NB4 (cell line): Measurements from ENCODE around the gene ACTN1.
"Not testable (repeated sequence)": the region's sequence is repeated elsewhere in the genome, so short reads cannot be mapped to it uniquely, and the experiment has no call there.

Experiments used
- DNase-seq: peaks from one replicate; pipeline ENCODE4 v3.0.0; 2010; ENCODE audit warnings: low read depth
- H3K4me3 ChIP-seq: one replicate; pipeline ENCODE4 v1.5.1; 2011; ENCODE audit warnings: mild to moderate bottlenecking, low read depth, low read length, moderate library complexity
- MYC ChIP-seq: IDR thresholded peaks from 2 replicates; pipeline ENCODE4 v1.6.1; 2011; ENCODE audit warnings: low read depth, low read length
- POLR2A ChIP-seq: IDR thresholded peaks from 2 replicates; pipeline ENCODE4 v1.6.1; 2011; ENCODE audit warnings: mild to moderate bottlenecking; ENCODE audit not compliant: insufficient read length; ENCODE audit errors: extremely low read depth
- TF ChIP-seq, protein P1 (sequence below): IDR thresholded peaks from 2 replicates; pipeline ENCODE4 v1.6.1; 2011; ENCODE audit warnings: low read depth, low read length
- TF ChIP-seq, protein P2 (sequence below): IDR thresholded peaks from one replicate; pipeline ENCODE4 v1.5.1; 2012; ENCODE audit warnings: low read depth, low read length

ACTN1 gene

DNA sequence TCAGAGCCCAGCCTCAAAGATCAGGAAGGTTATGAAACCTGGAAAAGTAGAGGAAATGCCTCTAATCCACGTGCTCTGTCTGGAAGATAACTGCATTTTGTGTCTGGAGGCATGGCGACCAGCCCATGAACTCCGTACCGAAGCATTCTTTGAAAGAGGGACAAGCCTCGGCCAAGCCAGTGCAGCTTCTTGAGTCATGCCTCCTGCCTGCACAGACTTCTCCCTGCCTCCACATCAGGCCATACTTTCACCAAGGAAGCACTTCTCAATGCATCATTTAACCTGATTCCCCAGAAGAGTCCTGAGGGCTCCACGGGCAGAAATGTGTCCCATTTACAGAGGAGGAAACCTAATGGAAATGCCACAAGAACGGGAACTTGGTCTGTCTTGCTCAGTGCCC is 3.4 kb downstream of the ACTN1 start:
- TF ChIP-seq, protein P1, sequence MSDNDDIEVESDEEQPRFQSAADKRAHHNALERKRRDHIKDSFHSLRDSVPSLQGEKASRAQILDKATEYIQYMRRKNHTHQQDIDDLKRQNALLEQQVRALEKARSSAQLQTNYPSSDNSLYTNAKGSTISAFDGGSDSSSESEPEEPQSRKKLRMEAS = no peak
- TF ChIP-seq MYC (no peak), POLR2A (no peak)
- TF ChIP-seq, protein P2, sequence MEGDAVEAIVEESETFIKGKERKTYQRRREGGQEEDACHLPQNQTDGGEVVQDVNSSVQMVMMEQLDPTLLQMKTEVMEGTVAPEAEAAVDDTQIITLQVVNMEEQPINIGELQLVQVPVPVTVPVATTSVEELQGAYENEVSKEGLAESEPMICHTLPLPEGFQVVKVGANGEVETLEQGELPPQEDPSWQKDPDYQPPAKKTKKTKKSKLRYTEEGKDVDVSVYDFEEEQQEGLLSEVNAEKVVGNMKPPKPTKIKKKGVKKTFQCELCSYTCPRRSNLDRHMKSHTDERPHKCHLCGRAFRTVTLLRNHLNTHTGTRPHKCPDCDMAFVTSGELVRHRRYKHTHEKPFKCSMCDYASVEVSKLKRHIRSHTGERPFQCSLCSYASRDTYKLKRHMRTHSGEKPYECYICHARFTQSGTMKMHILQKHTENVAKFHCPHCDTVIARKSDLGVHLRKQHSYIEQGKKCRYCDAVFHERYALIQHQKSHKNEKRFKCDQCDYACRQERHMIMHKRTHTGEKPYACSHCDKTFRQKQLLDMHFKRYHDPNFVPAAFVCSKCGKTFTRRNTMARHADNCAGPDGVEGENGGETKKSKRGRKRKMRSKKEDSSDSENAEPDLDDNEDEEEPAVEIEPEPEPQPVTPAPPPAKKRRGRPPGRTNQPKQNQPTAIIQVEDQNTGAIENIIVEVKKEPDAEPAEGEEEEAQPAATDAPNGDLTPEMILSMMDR = no peak
- H3K4me3 ChIP-seq = peak overlapping the region; percentile 63

DNA sequence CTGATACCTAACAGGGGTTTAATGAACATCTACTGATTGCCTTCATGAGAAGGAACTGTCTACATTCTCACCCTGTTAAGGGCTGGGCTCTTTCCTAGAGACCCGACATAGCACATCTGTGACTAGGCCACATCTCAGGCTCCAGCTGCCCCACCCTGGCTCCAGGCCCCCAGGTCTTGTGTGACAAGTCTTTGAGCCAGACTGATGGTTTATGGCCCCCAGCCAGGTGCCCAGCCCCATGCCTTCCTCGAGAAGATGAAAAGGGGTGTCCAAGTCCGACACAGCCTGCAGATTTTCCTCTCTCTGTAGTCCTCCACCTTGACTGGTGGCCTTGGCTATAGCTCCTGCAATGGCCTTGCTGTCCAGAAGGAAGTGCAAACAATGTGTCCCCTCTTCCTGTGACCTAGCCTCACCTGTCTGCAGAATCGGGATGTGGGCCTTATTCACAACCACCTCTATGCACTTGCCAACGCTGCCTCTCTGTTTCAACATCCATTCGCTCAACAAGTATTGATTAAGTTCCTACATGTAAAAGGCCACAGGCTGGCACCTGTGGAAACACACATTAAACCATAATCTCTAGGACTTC is 4.2 kb downstream of the ACTN1 start:
- peak overlapping the region; percentile 63 for H3K4me3 ChIP-seq
- TF ChIP-seq POLR2A = no peak
- TF ChIP-seq, protein P2 = no peak
- TF ChIP-seq, protein P1 = no peak
- TF ChIP-seq MYC = no peak
- DNase-seq = no peak

More for the DNA sequence above, 3.4 kb downstream of the ACTN1 start:
- DNase-seq = no peak

DNA sequence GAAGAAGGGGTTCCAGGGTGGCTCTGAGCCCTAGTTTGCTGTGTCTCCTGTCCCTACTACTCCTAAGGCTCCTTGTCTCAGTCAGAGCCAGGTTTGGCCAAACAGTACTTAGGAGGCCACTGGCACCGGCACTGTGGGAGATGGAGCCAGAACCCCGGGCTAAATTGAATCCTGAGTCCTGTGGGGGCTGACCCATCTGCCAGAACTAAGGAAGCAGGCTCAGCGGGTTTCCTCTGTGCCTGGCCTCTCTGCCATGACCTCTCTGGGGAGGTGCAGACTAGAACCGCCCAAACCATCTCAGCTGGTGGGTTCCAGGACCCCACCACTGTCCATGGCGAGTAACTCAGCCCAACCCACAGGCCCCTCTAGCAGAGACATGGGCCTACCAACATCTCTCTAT is 5.5 kb downstream of the ACTN1 start:
- no peak for DNase-seq
- H3K4me3 ChIP-seq = no peak overlapping the region
- TF ChIP-seq, protein P1 = no peak
- no peak for TF ChIP-seq POLR2A
- no peak for TF ChIP-seq MYC
- TF ChIP-seq, protein P2 = no peak

DNA sequence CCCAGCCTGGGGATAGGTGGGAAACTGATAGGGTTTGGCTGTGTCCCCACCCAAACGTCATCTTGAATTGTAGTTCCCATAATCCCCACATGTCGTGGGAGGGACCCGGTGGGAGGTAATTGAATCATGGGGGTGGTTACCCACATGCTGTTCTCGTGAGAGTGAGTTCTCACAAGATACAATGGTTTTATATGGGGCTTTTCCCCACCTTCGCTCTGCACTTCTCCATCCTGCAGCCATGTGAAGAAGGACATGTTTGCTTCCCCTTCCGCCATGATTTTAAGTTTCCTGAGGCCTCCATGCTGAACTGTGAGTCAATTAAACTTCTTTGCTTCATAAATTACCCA is 5.9 kb downstream of the ACTN1 start:
- peak; percentile 29 for DNase-seq
- not testable (repeated sequence) for H3K4me3 ChIP-seq

DNA sequence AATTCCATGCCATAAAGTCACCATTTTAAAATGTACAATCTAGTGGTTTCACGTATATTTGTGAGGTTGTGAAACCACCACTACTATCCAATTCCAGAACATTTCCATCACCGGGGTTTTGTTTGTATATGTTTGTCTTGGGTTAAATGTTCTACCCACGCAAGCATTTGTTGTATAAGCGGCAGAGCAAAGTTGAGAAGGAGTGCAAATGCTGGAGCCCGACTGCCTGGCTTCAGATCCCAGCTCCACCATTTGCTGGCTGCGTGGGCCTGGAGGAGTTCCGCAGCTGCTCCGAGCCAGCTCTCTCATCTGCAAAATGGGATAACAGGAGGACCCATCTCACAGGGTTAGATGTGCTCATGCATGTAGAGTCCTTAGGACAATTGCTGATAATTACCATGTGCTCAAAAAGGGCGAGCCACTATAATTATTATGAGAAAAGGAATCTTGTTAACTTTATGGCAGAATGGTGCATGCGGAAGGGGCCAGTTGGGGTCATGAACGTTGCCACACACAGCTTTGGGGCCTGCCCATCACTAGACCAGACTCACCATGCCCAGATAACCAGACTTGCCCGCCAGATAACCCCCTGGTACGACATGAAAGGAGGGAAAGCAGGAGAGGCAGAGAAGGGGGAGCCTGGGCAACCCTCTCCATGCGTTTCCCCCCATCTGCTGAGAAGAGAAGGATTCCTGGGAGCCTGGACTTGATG is 6.4 kb downstream of the ACTN1 start:
- no peak overlapping the region for H3K4me3 ChIP-seq
- no peak for DNase-seq
- TF ChIP-seq MYC (no peak), POLR2A (no peak)

DNA sequence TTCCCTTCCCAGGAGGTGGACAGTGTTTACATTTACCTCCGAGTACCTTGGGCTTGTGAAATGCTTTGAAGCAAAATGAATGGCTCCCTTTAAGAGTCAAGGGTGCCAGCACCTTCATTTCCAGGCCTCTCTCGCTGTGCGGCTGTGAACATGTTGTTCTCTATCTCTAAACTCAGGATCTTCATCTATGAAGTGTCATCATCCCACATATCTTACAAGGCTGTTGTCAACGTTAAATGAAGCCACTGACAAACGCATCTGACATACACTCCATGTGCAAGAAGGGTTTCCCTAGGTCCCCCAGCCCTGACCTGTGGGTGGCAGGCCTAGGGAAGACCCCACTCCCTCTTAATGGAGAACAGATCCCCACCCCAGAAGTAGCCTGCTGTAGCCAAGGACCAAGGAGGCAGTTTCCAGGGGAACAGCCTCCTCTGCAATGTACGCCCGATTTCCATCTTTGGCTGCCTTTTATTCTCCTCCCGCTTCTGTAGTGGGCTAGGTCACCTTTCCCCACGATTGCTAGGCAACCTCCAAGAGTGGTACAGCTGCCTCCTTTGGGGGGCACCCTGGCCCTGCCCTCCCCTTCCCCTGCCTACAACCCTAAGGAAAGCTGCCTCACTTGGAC is 7.6 kb downstream of the ACTN1 start:
- H3K4me3 ChIP-seq = no peak overlapping the region
- no peak for DNase-seq
- TF ChIP-seq MYC (no peak), POLR2A (no peak)
- TF ChIP-seq, protein P1 = no peak
- TF ChIP-seq, protein P2 = no peak

DNA sequence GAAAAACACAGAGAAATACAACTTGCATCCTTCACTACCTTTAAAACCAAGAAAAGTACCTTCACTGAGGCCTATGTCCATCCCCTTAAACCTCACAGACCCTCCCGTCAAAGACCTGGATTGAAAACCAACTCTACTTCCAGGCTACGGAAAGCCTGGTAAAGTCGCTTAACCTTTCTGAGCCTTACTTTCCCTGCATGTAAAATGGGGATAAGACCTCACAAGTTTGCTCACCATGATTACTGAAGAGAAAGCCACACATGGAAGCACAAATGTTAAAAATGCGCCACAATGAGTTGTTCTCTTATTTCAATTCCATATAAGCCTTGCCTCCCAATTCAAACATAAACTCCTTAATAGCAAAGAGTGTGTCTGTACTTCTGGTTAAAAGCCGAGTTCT is 8.4 kb downstream of the ACTN1 start:
- TF ChIP-seq MYC (no peak), POLR2A (no peak)
- TF ChIP-seq, protein P1 = no peak
- TF ChIP-seq, protein P2 = no peak
- H3K4me3 ChIP-seq = no peak overlapping the region
- DNase-seq = no peak
